Transverse colon (tissue), 4 donors: ENCODE measurements around the gene ATP5PD. TPM values are rescaled to one million over a fixed set of nuclear protein-coding genes. Genes with fewer than 3 reads are reported as not detected.

ENCODE experiments used
- DNase-seq: peaks from one replicate; pipeline ENCODE4 v3.0.0-alpha.2; 2019
- H3K27ac ChIP-seq, 4 donors: fragments of 200-600 bp; sonication (generic); 2 replicates each; pipeline ENCODE4 v1.5.1; 2016 to 2018; ENCODE audit warnings: inconsistent platforms in 4 of 4
- H3K27me3 ChIP-seq: fragments of 200-600 bp; sonication (generic); 2 replicates; pipeline ENCODE4 v1.5.1; 2017; ENCODE audit warnings: inconsistent platforms
- H3K36me3 ChIP-seq, 4 donors: fragments of 200-600 bp; sonication (generic); 2 replicates each; pipeline ENCODE4 v1.5.1; 2017 to 2019; ENCODE audit warnings: inconsistent platforms in 4 of 4
- H3K4me1 ChIP-seq, 4 donors: fragments of 200-600 bp; sonication (generic); 2 replicates each; pipeline ENCODE4 v1.5.1; 2017 to 2020; ENCODE audit warnings: inconsistent platforms in 4 of 4
- H3K4me3 ChIP-seq, 4 donors: fragments of 200-600 bp; sonication (generic); 1 replicate in 1 of 4; 2 replicates in 3 of 4; pipeline versions ENCODE4 v1.5.1 to v1.6.1; 2017 to 2019; ENCODE audit warnings: inconsistent platforms in 4 of 4
- H3K9me3 ChIP-seq, 2 donors: fragments of 200-600 bp; sonication (generic); 2 replicates each; pipeline ENCODE4 v1.5.1; 2017 to 2019; ENCODE audit warnings: inconsistent platforms in 2 of 2
- CTCF ChIP-seq, 5 experiments: fragments of 200-600 bp in 3 of 5; fragments of 450-650 bp in 2 of 5; sonication (generic) in 3 of 5; IDR thresholded peaks; 1 replicate in 2 of 5; 2 replicates in 3 of 5; pipeline ENCODE4 v1.5.1; 2016 to 2017; ENCODE audit warnings: antibody characterized with exemption in 5 of 5, inconsistent platforms in 3 of 5, mild to moderate bottlenecking in 2 of 5, moderate library complexity in 1 of 5
- EP300 ChIP-seq: sonication (generic); formaldehyde crosslinking; IDR thresholded peaks from one replicate; pipeline ENCODE4 v1.6.1; 2017; ENCODE audit warnings: antibody characterized with exemption, low read depth
- POLR2A ChIP-seq: fragments of 450-650 bp; IDR thresholded peaks from one replicate; pipeline ENCODE4 v1.6.1; 2016; ENCODE audit warnings: antibody characterized with exemption, mild to moderate bottlenecking, moderate library complexity
- POLR2AphosphoS5 ChIP-seq, 3 donors: sonication (generic); formaldehyde crosslinking; IDR thresholded peaks; one replicate each; pipeline ENCODE4 v1.6.1; 2016; ENCODE audit warnings: antibody characterized with exemption in 3 of 3
- WGBS, 2 donors: methylation state at CpG; one replicate each; pipeline ENCODE4 v1.1.5; 2018; ENCODE audit warnings: low coverage in 1 of 2; 5-methylcytosine and 5-hydroxymethylcytosine counted together
- in situ Hi-C, 4 donors: fragments of 200-750 bp; cut with MboI; loops; one replicate each; pipeline versions ENCODE4 v1.15.0 to v1.15.1; 2017; ENCODE audit warnings: low sequenced_read_pairs in 3 of 4, low pct_ligation_motif_present in 1 of 4, low pct_unique_long_range_greater_than_20kb in 1 of 4
- intact Hi-C: fragments of 100-400 bp; cut with DNase I; formaldehyde crosslinking; loops from one replicate; pipeline ENCODE4 v1.15.1; 2023; ENCODE audit warnings: low total_unique reads
- total RNA-seq, 4 donors: library from RNA; depleted of rRNA; stranded (reverse); fragments of >200 nt; gene quantifications; one replicate each; pipeline ENCODE4 v1.1.0, GENCODE V29; 2016

Gene ATP5PD
- total RNA-seq, 4 donors from 2014 or later = 75.2 to 373 (median 245) TPM

DNA sequence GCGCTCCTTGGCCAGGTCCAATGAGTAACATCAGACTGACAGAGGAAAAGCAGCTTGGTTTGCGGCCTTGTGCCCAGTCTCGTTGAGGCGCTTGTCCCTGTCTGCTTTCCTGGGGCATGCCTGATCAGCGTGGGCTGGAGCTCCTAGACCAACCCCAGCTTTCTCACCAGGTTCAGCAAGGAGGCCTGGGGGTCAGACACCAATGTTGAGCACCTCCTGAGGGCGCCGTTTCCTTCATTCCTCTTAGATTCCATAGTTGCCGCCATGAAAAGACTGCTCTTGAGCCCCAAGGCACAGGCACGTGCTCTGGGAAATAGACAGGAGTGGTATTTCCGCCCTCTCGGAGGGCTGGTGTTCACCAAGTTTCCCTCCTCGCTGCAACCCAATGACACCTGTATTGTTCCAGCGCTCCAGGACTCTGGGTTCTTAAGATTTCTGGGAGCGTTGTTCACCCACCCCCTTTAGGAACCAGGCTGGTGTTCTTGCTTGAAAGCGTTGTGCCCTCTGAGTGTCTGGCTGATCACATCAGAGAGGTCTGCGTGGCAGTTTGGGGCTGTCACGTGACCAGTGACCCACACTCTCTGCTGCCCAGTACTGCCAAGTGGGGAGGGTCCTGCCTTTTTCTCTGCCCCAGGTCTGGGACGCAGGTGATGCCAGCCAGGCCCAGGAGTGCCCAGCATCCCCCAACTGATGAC is 18.2 kb upstream of the ATP5PD start:
- Histone ChIP-seq H3K27me3 (no peaks in the 10 kb centered on the region), H3K4me1 (peaks cover 0 to 5% (median 2%) of the 10 kb centered on the region in 4 donors), H3K9me3 (no peaks in the 10 kb centered on the region), H3K36me3 (peaks cover 0 to 26% (median 10%) of the 10 kb centered on the region in 4 donors), H3K27ac (no peak overlapping the region), H3K4me3 (no peak overlapping the region)
- no peak for DNase-seq
- 94 to 97% methylated on average over 10 to 18 of the region's 18 CpGs for WGBS, 2 donors
- intact Hi-C loops = no loop called here
- in situ Hi-C loops = no loop called here
- TF ChIP-seq POLR2AphosphoS5 (IDR thresholded peaks at IDR 0.05) = no peak
- TF ChIP-seq CTCF (IDR thresholded peaks at IDR 0.05) = no peak
- no peak for TF ChIP-seq EP300
- TF ChIP-seq POLR2A = no peak

- in situ Hi-C loops = no loop called here
- H3K9me3 ChIP-seq = no peaks in the 10 kb centered on the region
- H3K36me3 ChIP-seq = peaks cover 0 to 26% (median 10%) of the 10 kb centered on the region in 4 donors
- no peak for TF ChIP-seq EP300
- no peak for TF ChIP-seq POLR2AphosphoS5 (IDR thresholded peaks at IDR 0.05)
- TF ChIP-seq CTCF (IDR thresholded peaks at IDR 0.05) = no peak
- no peak for TF ChIP-seq POLR2A
- intact Hi-C loops = no loop called here
- H3K4me3 ChIP-seq = no peak overlapping the region
- 85 to 90% methylated on average over 2 to 8 of the region's 8 CpGs for WGBS, 2 donors
- no peak overlapping the region for H3K27ac ChIP-seq
- peaks cover 0 to 8% (median 2%) of the 10 kb centered on the region in 4 donors for H3K4me1 ChIP-seq
- DNase-seq = no peak
- H3K27me3 ChIP-seq = no peaks in the 10 kb centered on the region
Observed at GRCh38 chr17:75064460-75064859, 17.7 kb upstream of the ATP5PD start.

DNA sequence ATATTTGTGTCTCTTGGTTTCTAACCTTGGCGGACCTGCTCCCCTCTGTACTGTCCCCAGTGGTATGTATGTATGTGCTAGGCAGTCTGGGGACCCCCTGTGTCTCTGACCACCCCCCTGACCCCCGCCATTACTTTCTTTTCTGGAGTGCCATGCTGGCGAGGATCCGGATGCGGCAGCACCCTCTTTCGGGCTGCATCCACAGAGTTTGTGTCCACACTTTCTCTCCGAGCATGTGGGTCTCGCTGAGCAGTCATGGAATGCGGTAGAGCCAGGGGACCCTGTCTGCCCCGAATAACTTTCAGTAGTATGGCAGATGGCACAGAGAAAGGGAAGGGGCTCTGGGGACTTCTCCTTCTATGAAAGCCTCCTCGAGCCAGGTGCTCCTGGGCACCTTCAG is 17.3 kb upstream of the ATP5PD start:
- H3K27me3 ChIP-seq = no peaks in the 10 kb centered on the region
- no peak overlapping the region for H3K27ac ChIP-seq
- no peak for DNase-seq
- H3K4me1 ChIP-seq = peaks cover 0 to 8% (median 2%) of the 10 kb centered on the region in 4 donors
- whole genome bisulfite sequencing, 2 donors = 96 to 97% methylated on average over 6 to 11 of the region's 11 CpGs
- TF ChIP-seq POLR2A (no peak), CTCF (IDR thresholded peaks at IDR 0.05) (no peak), POLR2AphosphoS5 (IDR thresholded peaks at IDR 0.05) (no peak), EP300 (no peak)
- H3K9me3 ChIP-seq = no peaks in the 10 kb centered on the region
- in situ Hi-C loops = no loop called here
- no peak overlapping the region for H3K4me3 ChIP-seq
- intact Hi-C loops = no loop called here
- H3K36me3 ChIP-seq = peaks cover 0 to 26% (median 10%) of the 10 kb centered on the region in 4 donors

DNA sequence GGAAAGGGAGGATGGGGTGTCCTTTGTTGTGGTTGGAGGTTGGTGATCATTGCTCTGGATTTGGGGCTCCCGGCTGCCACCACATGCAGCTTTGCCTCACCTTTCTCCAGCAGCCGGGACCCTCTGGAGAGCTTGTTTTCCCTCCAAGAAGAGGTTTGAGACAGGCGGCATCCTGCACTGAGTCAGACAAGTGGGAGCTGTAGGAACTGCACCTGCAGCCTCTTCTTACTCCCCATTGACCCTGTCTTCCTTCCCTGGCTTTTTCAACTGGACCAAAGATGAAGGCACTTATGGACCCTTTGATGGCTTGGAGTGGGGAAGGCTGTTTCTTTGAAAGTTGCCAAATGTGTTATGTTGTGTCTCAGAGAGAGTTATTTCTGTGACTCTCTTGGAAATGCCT is 16.9 kb upstream of the ATP5PD start:
- DNase-seq = no peak
- Histone ChIP-seq H3K9me3 (no peaks in the 10 kb centered on the region), H3K27ac (no peak overlapping the region), H3K4me1 (peaks cover 0 to 8% (median 2%) of the 10 kb centered on the region in 4 donors), H3K36me3 (peaks cover 0 to 26% (median 10%) of the 10 kb centered on the region in 4 donors), H3K27me3 (no peaks in the 10 kb centered on the region), H3K4me3 (no peak overlapping the region)
- in situ Hi-C loops (no loop called here), intact Hi-C loops (no loop called here)
- TF ChIP-seq CTCF (IDR thresholded peaks at IDR 0.05) (no peak), POLR2A (no peak), POLR2AphosphoS5 (IDR thresholded peaks at IDR 0.05) (no peak), EP300 (no peak)
- WGBS, 2 donors = 89% methylated on average over 1 of the region's 3 CpGs; no CpG with 5 or more reads in 1 of the 2 donors
